ENCODE data around the gene ERG. TPM values are rescaled to one million over a fixed set of nuclear protein-coding genes. Genes with fewer than 3 reads are reported as not detected.

The ERG gene
- polyA plus RNA-seq, 1 of the 3 experiments (the other 2 are of a cell fraction) = not detected

GRCh38 chr21:38520511-38520910 lies 22.2 kb upstream of the ERG start:
- H3K9ac ChIP-seq = no peak overlapping the region
- no peaks in the 10 kb centered on the region for H3K79me2 ChIP-seq (ENCODE audit: insufficient read depth)
- no peaks in the 10 kb centered on the region for H3F3A ChIP-seq (replicated peaks; ENCODE audit: insufficient read depth)
- no peaks in the 10 kb centered on the region for H4K20me1 ChIP-seq (ENCODE audit: insufficient read depth)
- no peak overlapping the region for H2AFZ ChIP-seq (ENCODE audit: low read depth)
- no peak overlapping the region for H3K27ac ChIP-seq (ENCODE audit: low read depth in 2 of 2, low read length in 1 of 2)
- H3K27me3 ChIP-seq (ENCODE audit: insufficient read depth) = no peaks in the 10 kb centered on the region; the same call in 1 of the 2 replicates
- ChIA-PET POLR2A (no interaction called here), CTCF (interaction anchor here (1.1 to 2.1 kb wide), 2 partner anchors 15 to 18 kb away, joined by 3 to 9 read pairs; no protein-coding TSS in a partner anchor)
- WGBS (ENCODE audit: low lambda C conversion rate) = 51% methylated on average over 9 of the region's 9 CpGs
- no peak overlapping the region for H3K4me3 ChIP-seq (ENCODE audit: low read depth in 2 of 2, low read length in 1 of 2)
- no peaks in the 10 kb centered on the region for H3K4me1 ChIP-seq (ENCODE audit: control insufficient read depth in 1 of 2, insufficient read depth in 2 of 2, low read depth in 1 of 2, low read length in 1 of 2)
- H3K9me3 ChIP-seq = no peaks in the 10 kb centered on the region
- H3K36me3 ChIP-seq (replicated peaks in 1 of 2; ENCODE audit: control insufficient read depth in 1 of 2, insufficient read depth in 2 of 2, low read length in 1 of 2) = no peaks in the 10 kb centered on the region
- DNase-seq = no peak
- H3K9me2 ChIP-seq = no peaks in the 10 kb centered on the region
- H3K4me2 ChIP-seq = no peak overlapping the region
- TF ChIP-seq, protein P1, sequence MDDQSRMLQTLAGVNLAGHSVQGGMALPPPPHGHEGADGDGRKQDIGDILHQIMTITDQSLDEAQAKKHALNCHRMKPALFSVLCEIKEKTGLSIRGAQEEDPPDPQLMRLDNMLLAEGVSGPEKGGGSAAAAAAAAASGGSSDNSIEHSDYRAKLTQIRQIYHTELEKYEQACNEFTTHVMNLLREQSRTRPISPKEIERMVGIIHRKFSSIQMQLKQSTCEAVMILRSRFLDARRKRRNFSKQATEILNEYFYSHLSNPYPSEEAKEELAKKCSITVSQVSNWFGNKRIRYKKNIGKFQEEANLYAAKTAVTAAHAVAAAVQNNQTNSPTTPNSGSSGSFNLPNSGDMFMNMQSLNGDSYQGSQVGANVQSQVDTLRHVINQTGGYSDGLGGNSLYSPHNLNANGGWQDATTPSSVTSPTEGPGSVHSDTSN (IDR thresholded peaks at IDR 0.05) = no peak
- TF ChIP-seq MEF2A (IDR thresholded peaks at IDR 0.05; ENCODE audit: borderline replicate concordance, low read depth) (no peak), FOXM1 (IDR thresholded peaks at IDR 0.05; ENCODE audit: low read depth) (no peak), REST (IDR thresholded peaks at IDR 0.05; ENCODE audit: low read depth, low read length) (no peak), NFIC (IDR thresholded peaks at IDR 0.05; ENCODE audit: borderline replicate concordance) (no peak), YY1 (IDR thresholded peaks at IDR 0.05; ENCODE audit: low read depth) (no peak)
- TF ChIP-seq, protein P2, sequence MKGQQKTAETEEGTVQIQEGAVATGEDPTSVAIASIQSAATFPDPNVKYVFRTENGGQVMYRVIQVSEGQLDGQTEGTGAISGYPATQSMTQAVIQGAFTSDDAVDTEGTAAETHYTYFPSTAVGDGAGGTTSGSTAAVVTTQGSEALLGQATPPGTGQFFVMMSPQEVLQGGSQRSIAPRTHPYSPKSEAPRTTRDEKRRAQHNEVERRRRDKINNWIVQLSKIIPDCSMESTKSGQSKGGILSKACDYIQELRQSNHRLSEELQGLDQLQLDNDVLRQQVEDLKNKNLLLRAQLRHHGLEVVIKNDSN (IDR thresholded peaks at IDR 0.05; ENCODE audit: borderline replicate concordance, low read depth) = no peak

DNA sequence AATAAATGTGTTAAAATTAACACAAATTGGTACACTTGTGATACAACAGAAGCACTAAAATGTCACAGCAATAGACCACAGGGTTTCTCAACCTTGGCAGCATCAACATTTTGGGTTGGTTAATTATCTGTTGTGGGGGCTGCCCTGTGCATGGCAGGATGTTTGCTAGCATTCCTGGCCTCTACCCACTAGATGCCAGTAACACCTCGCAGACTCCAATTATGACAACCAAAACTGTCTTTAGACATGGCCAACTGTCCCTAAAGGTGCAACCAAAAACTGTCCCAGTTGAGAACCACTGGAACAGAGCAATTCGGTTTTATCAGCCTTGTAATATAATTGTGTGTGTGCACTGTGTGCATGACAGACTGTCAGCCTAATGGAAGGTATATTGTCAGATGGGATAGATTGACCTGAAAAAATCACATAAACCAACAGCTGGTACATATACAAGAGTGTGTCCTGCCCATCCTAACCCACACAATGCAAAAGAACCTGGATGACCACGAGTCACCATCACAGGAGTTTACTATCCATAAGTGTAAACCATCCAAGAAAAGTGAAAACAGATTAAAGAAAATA lies 13.5 kb upstream of the ERG start:
- CTCF ChIA-PET = no interaction called here
- POLR2A ChIA-PET = no interaction called here
- TF ChIP-seq, protein P2 (IDR thresholded peaks at IDR 0.05; ENCODE audit: borderline replicate concordance, low read depth) = no peak
- TF ChIP-seq RFX5 (IDR thresholded peaks at IDR 0.05; ENCODE audit: low read length) (no peak), CHD2 (IDR thresholded peaks at IDR 0.05; ENCODE audit: low read length, partially characterized antibody) (no peak), JUND (IDR thresholded peaks at IDR 0.05) (no peak), USF2 (IDR thresholded peaks at IDR 0.05; ENCODE audit: borderline replicate concordance, low read depth, low read length) (no peak), NFIC (IDR thresholded peaks at IDR 0.05; ENCODE audit: borderline replicate concordance) (no peak), NRF1 (IDR thresholded peaks at IDR 0.05; ENCODE audit: low read depth, low read length) (no peak), MEF2A (IDR thresholded peaks at IDR 0.05; ENCODE audit: borderline replicate concordance, low read depth) (no peak), YY1 (IDR thresholded peaks at IDR 0.05; ENCODE audit: low read depth) (no peak), FOXM1 (IDR thresholded peaks at IDR 0.05; ENCODE audit: low read depth) (no peak)
- TF ChIP-seq, protein P3, sequence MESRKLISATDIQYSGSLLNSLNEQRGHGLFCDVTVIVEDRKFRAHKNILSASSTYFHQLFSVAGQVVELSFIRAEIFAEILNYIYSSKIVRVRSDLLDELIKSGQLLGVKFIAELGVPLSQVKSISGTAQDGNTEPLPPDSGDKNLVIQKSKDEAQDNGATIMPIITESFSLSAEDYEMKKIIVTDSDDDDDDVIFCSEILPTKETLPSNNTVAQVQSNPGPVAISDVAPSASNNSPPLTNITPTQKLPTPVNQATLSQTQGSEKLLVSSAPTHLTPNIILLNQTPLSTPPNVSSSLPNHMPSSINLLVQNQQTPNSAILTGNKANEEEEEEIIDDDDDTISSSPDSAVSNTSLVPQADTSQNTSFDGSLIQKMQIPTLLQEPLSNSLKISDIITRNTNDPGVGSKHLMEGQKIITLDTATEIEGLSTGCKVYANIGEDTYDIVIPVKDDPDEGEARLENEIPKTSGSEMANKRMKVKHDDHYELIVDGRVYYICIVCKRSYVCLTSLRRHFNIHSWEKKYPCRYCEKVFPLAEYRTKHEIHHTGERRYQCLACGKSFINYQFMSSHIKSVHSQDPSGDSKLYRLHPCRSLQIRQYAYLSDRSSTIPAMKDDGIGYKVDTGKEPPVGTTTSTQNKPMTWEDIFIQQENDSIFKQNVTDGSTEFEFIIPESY (IDR thresholded peaks at IDR 0.05; ENCODE audit: borderline replicate concordance, low read depth) = no peak

More for the DNA sequence above, 13.5 kb upstream of the ERG start:
- peaks cover 8% of the 10 kb centered on the region; the same call in 1 of the 2 replicates for H3K9me3 ChIP-seq
- WGBS (ENCODE audit: low lambda C conversion rate) = 52% methylated on average over 3 of the region's 3 CpGs
- H3K4me3 ChIP-seq (ENCODE audit: low read depth in 2 of 2, low read length in 1 of 2) = no peak overlapping the region
- H3K27me3 ChIP-seq (ENCODE audit: insufficient read depth) = no peaks in the 10 kb centered on the region
- H3K79me2 ChIP-seq (ENCODE audit: insufficient read depth) = no peaks in the 10 kb centered on the region; the same call in 1 of the 2 replicates
- no peaks in the 10 kb centered on the region for H4K20me1 ChIP-seq (ENCODE audit: insufficient read depth)
- H3K36me3 ChIP-seq (replicated peaks in 1 of 2; ENCODE audit: control insufficient read depth in 1 of 2, insufficient read depth in 2 of 2, low read length in 1 of 2) = no peaks in the 10 kb centered on the region
- no peaks in the 10 kb centered on the region; the same call in 1 of the 2 replicates for H3K9me2 ChIP-seq
- DNase-seq = no peak
- no peak overlapping the region for H3K4me2 ChIP-seq
- H3K4me1 ChIP-seq (ENCODE audit: control insufficient read depth in 1 of 2, insufficient read depth in 2 of 2, low read depth in 1 of 2, low read length in 1 of 2) = no peaks in the 10 kb centered on the region
- no peaks in the 10 kb centered on the region for H3F3A ChIP-seq (replicated peaks; ENCODE audit: insufficient read depth)
- no peak overlapping the region for H3K27ac ChIP-seq (ENCODE audit: low read depth in 2 of 2, low read length in 1 of 2)
- H3K9ac ChIP-seq = no peak overlapping the region
- H2AFZ ChIP-seq (ENCODE audit: low read depth) = no peak overlapping the region
